Measurements from ENCODE around the gene SLC2A13.

The SLC2A13 gene

GRCh38 chr12:39713552-39713951 is 392.3 kb downstream of the SLC2A13 start:
- DNase-seq: no peak

- DNase-seq: no peak
Observed at GRCh38 chr12:39712334-39712733, 393.5 kb downstream of the SLC2A13 start.

All from GOT3 (cell line).